AG04449 (cell line): ENCODE measurements around the gene MBD2.

Experiments
- CTCF ChIA-PET: fragments of 350-600 bp; formaldehyde crosslinking; extraction: SDS; loops from one replicate; lab custom pipeline; 2021; ENCODE audit warnings: antibody characterized with exemption; lab: Yijun Ruan, JAX
- POLR2A ChIA-PET: fragments of 400-600, 350-600 bp; formaldehyde crosslinking; extraction: SDS; loops from one replicate; lab custom pipeline; 2020; ENCODE audit warnings: antibody characterized with exemption, inconsistent platforms; lab: Yijun Ruan, JAX
- DNase-seq: peaks from one replicate; pipeline ENCODE4 v3.0.0-alpha.2; 2010; ENCODE audit warnings: low read depth, low spot score
- H3K4me3 ChIP-seq: 2 replicates; pipeline ENCODE4 v1.5.1; 2011; ENCODE audit warnings: low read depth, mild to moderate bottlenecking, control low read depth, low read length
- CTCF ChIP-seq: IDR thresholded peaks from one replicate; pipeline ENCODE4 v1.5.1; 2011; ENCODE audit warnings: mild to moderate bottlenecking, moderate library complexity, low read length, control low read depth, inconsistent platforms; ENCODE audit not compliant: insufficient read depth; ENCODE audit errors: missing control alignments

The MBD2 gene

DNA sequence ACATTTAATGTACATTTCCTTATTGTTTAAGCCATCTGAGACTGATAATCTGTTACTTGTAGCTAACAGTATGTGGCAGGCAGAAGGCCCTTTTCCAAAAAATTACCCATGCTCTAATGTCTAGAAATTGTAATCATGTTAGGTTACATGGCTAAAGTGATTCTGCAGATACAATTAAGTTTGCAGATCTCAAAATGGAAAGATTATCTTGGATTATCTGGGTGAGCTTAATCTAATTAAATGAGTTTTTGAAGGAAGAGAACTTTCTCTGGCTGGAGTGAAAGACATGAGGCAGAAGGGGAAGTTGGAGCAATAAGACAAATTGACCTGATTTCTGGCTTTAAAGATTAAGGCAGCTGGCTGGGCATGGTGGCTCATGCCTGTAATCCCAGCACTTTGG is 76.3 kb downstream of the MBD2 start:
- no peak for DNase-seq
- TF ChIP-seq CTCF: no peak
- H3K4me3 ChIP-seq: no peak overlapping the region
- ChIA-PET POLR2A (no interaction called here), CTCF (interaction anchor here (1.7 kb wide), 1 partner anchor 28 kb away, joined by 6 read pairs; no protein-coding TSS in a partner anchor)

DNA sequence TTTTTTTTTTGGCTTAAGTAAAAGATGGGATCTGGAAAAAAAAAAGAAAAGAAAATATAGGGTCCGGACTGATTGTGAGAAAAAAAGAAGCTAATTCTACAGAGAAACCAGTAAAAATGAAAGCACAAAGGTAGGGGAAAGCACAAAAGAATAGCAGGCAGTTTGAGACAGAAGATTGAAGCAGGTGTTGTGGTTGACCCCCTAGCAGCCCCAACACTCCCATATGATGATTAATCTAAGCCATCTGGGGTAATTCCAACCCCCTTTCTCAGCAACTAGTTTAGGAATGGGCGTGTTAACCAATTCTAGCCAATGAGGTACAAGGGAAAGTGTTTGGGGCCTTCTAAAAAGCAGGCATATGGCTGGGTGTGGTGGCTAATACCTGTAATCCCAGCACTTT is 77.0 kb downstream of the MBD2 start:
- ChIA-PET POLR2A (no interaction called here), CTCF (interaction anchor here (1.7 kb wide), 1 partner anchor 28 kb away, joined by 6 read pairs; no protein-coding TSS in a partner anchor)
- no peak overlapping the region for H3K4me3 ChIP-seq
- no peak for TF ChIP-seq CTCF
- DNase-seq: no peak

GRCh38 chr18:54141041-54141608 is 83.3 kb downstream of the MBD2 start:
- ChIA-PET POLR2A (no interaction called here), CTCF (no interaction called here)
- no peak overlapping the region for H3K4me3 ChIP-seq
- no peak for DNase-seq
- TF ChIP-seq CTCF: no peak

- ChIA-PET CTCF (no interaction called here), POLR2A (no interaction called here)
- TF ChIP-seq CTCF: no peak
- H3K4me3 ChIP-seq: no peak overlapping the region
- DNase-seq: peak; percentile 51
Measured at GRCh38 chr18:54140641-54141040, 83.8 kb downstream of the MBD2 start.

- no peak overlapping the region for H3K4me3 ChIP-seq
- no peak for DNase-seq
- POLR2A ChIA-PET: no interaction called here
- no peak for TF ChIP-seq CTCF
- CTCF ChIA-PET: interaction anchor here (2.2 kb wide), 1 partner anchor 15 kb away, joined by 6 read pairs; no protein-coding TSS in a partner anchor
Measured at GRCh38 chr18:54135216-54135615, 89.3 kb downstream of the MBD2 start.

GRCh38 chr18:54134053-54134452 is 90.4 kb downstream of the MBD2 start:
- ChIA-PET POLR2A (no interaction called here), CTCF (interaction anchor here (2.2 kb wide), 1 partner anchor 14 kb away, joined by 6 read pairs; no protein-coding TSS in a partner anchor)
- no peak overlapping the region for H3K4me3 ChIP-seq
- DNase-seq: no peak
- TF ChIP-seq CTCF: no peak
